Left ventricle myocardium inferior (tissue), 1 donor: ENCODE results near the gene SLC35E3. TPM values are rescaled to one million over a fixed set of nuclear protein-coding genes. Genes with fewer than 3 reads are reported as not detected.

Experiments used
- DNase-seq: peaks from one replicate; pipeline ENCODE4 v3.0.0-alpha.2; 2020
- H3K27ac ChIP-seq: fragments of 200-600 bp; replicated peaks from 2 replicates; pipeline ENCODE4 v1.8.0; 2021
- H3K27me3 ChIP-seq: fragments of 200-600 bp; 2 replicates; pipeline ENCODE4 v1.8.0; 2021; ENCODE audit warnings: low read depth
- H3K36me3 ChIP-seq: fragments of 200-600 bp; 2 replicates; pipeline ENCODE4 v1.8.0; 2021
- H3K4me1 ChIP-seq: fragments of 200-600 bp; 2 replicates; pipeline ENCODE4 v1.8.0; 2021
- H3K4me3 ChIP-seq: fragments of 200-600 bp; 2 replicates; pipeline ENCODE4 v1.8.0; 2021; ENCODE audit warnings: mild to moderate bottlenecking, moderate library complexity
- H3K9me3 ChIP-seq: fragments of 200-600 bp; replicated peaks from 2 replicates; pipeline ENCODE4 v1.8.0; 2021
- intact Hi-C: fragments of 100-400 bp; cut with micrococcal nuclease; formaldehyde crosslinking; loops from one replicate; pipeline ENCODE4 v1.11.0; 2022
- total RNA-seq: library from RNA; stranded (reverse); fragmentation: NEBNext Ultra II Directional; extraction: Animal tissue kit (Norgen Biotek cat#: 25700); gene quantifications from one replicate; pipeline ENCODE4 v1.2.1, GENCODE V29; 2021
- TF ChIP-seq, protein P1 (sequence below): fragments of 200-600 bp; IDR thresholded peaks from 2 replicates; pipeline ENCODE4 v1.8.0; 2021; ENCODE audit warnings: antibody characterized with exemption, mild to moderate bottlenecking, borderline replicate concordance
- donor health status: DM: no; HTN: yes; CAD: no; lungs with severe emphysema.

The SLC35E3 gene
- total RNA-seq, 1 donor from 2014 or later, result 5.1 TPM

DNA sequence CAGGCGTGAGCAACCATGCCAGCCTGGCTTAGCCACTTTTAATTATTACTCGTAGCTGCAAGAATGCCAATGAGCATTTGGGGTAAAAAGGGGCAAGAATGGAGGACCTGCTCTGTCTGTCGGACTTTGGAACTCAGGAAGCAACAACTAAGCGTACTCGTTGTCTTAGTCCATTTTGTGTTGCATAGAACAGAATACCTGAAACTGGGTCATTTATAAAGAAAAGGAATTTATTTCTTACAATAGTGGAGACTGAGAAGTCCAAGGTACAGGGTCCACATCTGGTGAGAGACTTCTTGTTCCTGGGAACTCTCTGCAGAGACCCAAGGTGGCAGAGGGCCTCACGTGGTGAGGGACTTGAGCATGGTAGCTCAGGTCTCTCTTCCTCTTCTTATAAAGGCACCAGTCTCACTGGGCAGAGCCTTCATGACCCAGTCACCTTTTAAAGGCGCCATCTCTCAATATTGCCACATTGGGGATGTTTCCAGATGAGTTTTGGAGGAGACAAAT, 29.2 kb downstream of the SLC35E3 start:
- Histone ChIP-seq H3K27me3 (no peaks in the 10 kb centered on the region), H3K4me1 (no peaks in the 10 kb centered on the region), H3K36me3 (no peaks in the 10 kb centered on the region), H3K9me3 (no peaks in the 10 kb centered on the region), H3K4me3 (no peak overlapping the region), H3K27ac (no peak overlapping the region)
- intact Hi-C loops, result no loop called here
- TF ChIP-seq, protein P1, sequence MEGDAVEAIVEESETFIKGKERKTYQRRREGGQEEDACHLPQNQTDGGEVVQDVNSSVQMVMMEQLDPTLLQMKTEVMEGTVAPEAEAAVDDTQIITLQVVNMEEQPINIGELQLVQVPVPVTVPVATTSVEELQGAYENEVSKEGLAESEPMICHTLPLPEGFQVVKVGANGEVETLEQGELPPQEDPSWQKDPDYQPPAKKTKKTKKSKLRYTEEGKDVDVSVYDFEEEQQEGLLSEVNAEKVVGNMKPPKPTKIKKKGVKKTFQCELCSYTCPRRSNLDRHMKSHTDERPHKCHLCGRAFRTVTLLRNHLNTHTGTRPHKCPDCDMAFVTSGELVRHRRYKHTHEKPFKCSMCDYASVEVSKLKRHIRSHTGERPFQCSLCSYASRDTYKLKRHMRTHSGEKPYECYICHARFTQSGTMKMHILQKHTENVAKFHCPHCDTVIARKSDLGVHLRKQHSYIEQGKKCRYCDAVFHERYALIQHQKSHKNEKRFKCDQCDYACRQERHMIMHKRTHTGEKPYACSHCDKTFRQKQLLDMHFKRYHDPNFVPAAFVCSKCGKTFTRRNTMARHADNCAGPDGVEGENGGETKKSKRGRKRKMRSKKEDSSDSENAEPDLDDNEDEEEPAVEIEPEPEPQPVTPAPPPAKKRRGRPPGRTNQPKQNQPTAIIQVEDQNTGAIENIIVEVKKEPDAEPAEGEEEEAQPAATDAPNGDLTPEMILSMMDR, result no peak
- DNase-seq, result no peak

DNA sequence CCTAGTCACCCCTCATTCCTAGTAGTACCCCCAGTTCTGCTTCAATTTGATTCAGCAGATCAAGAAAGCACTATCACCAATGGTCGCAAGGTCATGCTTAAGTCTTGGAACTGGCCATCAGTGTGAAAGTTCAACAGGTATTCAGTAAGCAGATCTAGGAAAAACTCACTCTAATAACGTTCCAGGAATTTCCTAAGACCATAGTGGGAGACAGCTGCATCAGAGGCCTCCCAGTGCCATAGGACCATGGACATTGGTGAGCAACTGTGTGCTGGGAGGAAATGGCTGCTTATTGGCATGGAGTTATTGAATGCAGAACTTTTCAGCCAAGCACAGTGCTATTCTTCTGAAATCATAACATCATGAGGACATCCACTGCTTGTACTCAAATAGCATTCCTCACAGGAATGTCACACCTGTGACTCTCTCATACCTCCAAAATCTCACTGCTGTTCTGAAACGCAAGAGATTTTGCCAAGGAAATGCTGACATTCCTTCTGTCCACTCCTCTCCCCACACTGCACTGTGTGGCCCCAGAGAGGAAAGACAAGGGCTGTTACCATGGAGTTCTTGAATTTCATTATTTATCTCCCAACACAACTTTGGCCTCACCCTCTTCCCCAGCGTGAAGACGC, 31.1 kb downstream of the SLC35E3 start:
- H3K27ac ChIP-seq, result no peak overlapping the region
- H3K4me1 ChIP-seq, result no peaks in the 10 kb centered on the region
- no peaks in the 10 kb centered on the region for H3K9me3 ChIP-seq
- TF ChIP-seq, protein P1, result no peak
- no peak overlapping the region for H3K4me3 ChIP-seq
- no peaks in the 10 kb centered on the region for H3K36me3 ChIP-seq
- H3K27me3 ChIP-seq, result no peaks in the 10 kb centered on the region
- intact Hi-C loops, result no loop called here
- no peak for DNase-seq

DNA sequence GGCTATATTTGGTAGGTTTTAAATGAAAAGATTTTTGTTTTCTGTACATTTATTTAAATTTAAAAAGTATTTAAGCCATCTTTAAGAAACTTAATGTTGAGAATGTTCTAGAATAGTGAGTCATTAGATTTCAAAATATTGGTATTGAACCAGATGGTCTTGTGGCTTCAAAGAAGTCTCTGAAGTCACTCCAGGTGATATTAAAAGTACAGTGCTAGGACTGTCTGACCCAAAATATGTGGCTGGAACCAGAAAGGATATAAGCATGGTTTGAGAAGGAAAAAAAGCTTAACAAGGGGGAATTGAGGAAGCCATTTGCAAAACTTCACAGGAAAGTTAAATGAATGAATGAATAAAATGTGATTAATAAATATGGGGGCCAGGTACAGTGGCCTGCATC, 33.3 kb downstream of the SLC35E3 start:
- no peaks in the 10 kb centered on the region for H3K36me3 ChIP-seq
- no peak for DNase-seq
- TF ChIP-seq, protein P1, result no peak
- H3K4me1 ChIP-seq, result no peaks in the 10 kb centered on the region
- H3K27ac ChIP-seq, result no peak overlapping the region
- no peaks in the 10 kb centered on the region for H3K9me3 ChIP-seq
- intact Hi-C loops, result no loop called here
- no peak overlapping the region for H3K4me3 ChIP-seq
- no peaks in the 10 kb centered on the region for H3K27me3 ChIP-seq

DNA sequence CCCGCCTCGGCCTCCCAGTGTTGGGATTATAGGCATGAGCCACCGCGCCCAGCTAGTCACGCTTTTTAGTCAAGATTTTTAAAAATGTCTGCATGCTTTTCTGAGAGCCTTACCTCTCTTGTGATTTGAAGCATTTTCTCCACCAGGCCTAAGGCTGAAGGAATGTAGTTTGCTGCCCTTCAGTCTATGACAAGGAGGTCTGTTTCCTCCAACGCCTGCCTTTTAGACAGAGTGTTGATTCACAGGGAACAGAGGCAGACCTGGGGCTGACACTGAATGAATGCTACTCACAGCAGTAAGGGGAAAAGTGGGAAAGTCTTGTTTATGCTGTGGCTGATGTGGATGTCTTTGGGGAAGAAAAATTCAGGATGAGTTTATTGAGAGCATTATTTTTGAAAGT, 34.8 kb downstream of the SLC35E3 start:
- TF ChIP-seq, protein P1, result no peak
- Histone ChIP-seq H3K9me3 (no peaks in the 10 kb centered on the region), H3K4me3 (no peak overlapping the region), H3K27ac (no peak overlapping the region), H3K36me3 (no peaks in the 10 kb centered on the region), H3K27me3 (no peaks in the 10 kb centered on the region), H3K4me1 (no peaks in the 10 kb centered on the region)
- intact Hi-C loops, result no loop called here
- no peak for DNase-seq

DNA sequence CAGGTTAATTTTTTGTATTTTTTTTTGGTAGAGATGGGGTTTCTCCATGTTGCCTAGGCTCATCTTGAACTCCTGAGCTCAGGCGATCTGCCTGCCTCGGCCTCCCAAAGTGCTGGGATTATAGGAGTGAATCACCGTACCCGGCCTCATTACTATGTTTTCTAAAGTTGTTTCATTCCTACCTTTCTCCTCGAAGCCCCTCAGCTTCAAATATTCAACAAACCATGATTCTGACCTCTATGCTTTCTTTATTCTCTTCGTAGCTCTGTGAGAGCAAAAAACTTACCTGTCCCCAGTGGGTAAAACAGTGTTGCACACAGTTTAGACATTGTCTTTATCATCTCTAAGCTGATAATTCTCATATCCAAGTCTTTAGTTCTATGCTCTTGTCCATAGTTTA, 35.8 kb downstream of the SLC35E3 start:
- Histone ChIP-seq H3K4me3 (no peak overlapping the region), H3K4me1 (peaks cover under 1% of the 10 kb centered on the region), H3K9me3 (no peaks in the 10 kb centered on the region), H3K27ac (no peak overlapping the region), H3K27me3 (no peaks in the 10 kb centered on the region), H3K36me3 (no peaks in the 10 kb centered on the region)
- intact Hi-C loops, result no loop called here
- DNase-seq, result no peak
- TF ChIP-seq, protein P1, result no peak
